NT2/D1 (cell line): Measurements from ENCODE around the gene PDGFRB.

ENCODE experiments used
- DNase-seq: peaks from one replicate; pipeline ENCODE4 v3.0.0-alpha.2; 2011; ENCODE audit warnings: low read depth, low spot score
- H3K27me3 ChIP-seq: 2 replicates; pipeline ENCODE4 v1.6.0; 2011; ENCODE audit warnings: mild to moderate bottlenecking; ENCODE audit not compliant: insufficient read length, insufficient read depth
- H3K36me3 ChIP-seq: 2 replicates; pipeline ENCODE4 v1.6.1; 2011; ENCODE audit warnings: mild to moderate bottlenecking, low read length, mixed read lengths; ENCODE audit not compliant: insufficient read depth, insufficient read length
- H3K4me1 ChIP-seq: 2 replicates; pipeline ENCODE4 v1.5.1; 2011; ENCODE audit not compliant: insufficient read depth, insufficient read length
- H3K4me3 ChIP-seq: 2 replicates; pipeline ENCODE4 v1.5.1; 2011; ENCODE audit warnings: low read depth; ENCODE audit not compliant: insufficient read length
- H3K9ac ChIP-seq: 2 replicates; pipeline ENCODE4 v1.6.0; 2011; ENCODE audit warnings: low read depth; ENCODE audit not compliant: insufficient read length
- H3K9me3 ChIP-seq: 2 replicates; pipeline ENCODE4 v1.5.1; 2011; ENCODE audit warnings: mild to moderate bottlenecking, low read length; ENCODE audit not compliant: insufficient read depth
- SUZ12 ChIP-seq: IDR thresholded peaks from 2 replicates; pipeline ENCODE4 v1.6.1; 2011; ENCODE audit not compliant: insufficient read length, insufficient read depth; ENCODE audit errors: extremely low read depth
- YY1 ChIP-seq: IDR thresholded peaks from 2 replicates; pipeline ENCODE4 v1.6.1; 2011; ENCODE audit not compliant: insufficient read length, insufficient read depth
- ZNF274 ChIP-seq: IDR thresholded peaks from 2 replicates; pipeline ENCODE4 v1.6.1; 2011; ENCODE audit warnings: mild to moderate bottlenecking, low read depth, low read length

Gene PDGFRB

DNA sequence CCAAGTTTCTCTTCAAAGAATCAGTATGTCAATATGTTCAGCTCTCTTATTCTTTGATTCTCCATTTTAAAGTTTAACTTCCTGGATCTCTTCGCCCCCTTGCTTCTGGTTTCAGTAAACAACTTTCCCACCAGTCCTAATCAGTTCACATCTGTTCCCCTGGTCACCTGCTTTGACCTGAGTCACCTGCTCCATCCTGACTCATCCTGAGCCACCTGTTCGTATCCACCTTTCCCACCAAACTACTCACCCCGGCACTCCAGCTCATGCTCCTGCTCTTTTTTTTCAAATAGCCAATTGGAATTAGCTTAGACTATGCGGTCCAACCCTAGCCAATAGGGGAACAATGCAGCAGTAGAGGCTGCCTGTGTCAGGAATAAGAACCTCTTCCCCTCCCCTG lies 45.7 kb downstream of the PDGFRB start:
- H3K36me3 ChIP-seq, result peaks cover 15% of the 10 kb centered on the region
- no peak overlapping the region for H3K4me3 ChIP-seq
- no peaks in the 10 kb centered on the region for H3K9me3 ChIP-seq
- no peak for DNase-seq
- no peaks in the 10 kb centered on the region for H3K27me3 ChIP-seq
- peaks cover 9% of the 10 kb centered on the region for H3K4me1 ChIP-seq
- no peak overlapping the region for H3K9ac ChIP-seq
- no peak for TF ChIP-seq ZNF274
- TF ChIP-seq YY1, result no peak
- no peak for TF ChIP-seq SUZ12

DNA sequence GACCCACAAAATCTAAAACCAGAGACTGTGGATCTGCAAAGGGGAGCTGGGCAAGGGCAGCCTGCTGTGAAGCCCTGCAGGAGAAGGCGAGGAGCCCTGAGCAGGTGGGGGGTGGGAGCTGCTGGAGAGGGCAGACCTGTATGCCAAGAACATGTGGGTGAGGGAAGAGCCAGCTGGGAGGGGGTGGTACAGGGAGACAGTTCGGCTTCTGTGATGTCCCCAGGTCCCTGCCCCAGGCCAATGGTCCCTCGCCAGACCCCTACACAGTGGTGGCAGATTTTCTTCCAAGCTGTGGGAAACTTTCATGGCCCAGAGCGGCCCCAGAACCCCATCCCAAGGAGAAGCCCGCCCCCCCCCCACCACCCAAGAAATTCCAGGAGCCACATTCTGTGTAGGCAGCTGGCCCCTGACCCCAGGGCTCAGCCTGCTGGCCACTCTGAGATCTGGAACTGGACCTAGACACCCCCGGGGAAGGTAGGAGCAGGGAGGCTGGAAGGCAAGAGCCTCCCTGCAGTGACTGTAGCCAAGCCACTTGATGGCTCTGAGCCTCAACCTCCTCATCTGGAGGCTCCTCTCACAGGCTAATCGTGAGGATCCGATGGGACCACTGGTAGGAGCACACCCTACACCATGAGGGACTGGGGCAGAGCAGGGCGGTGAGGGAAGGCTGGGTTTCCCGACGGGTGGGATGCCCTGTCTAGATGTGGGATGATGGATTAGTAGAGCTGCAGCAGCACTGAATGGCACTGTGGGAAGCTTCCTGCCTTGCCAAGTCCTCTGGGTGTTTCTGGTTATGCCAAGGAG lies 46.7 kb downstream of the PDGFRB start:
- Histone ChIP-seq H3K9ac (no peak overlapping the region), H3K9me3 (no peaks in the 10 kb centered on the region), H3K36me3 (peaks cover 5% of the 10 kb centered on the region), H3K27me3 (no peaks in the 10 kb centered on the region), H3K4me3 (no peak overlapping the region), H3K4me1 (peaks cover 9% of the 10 kb centered on the region)
- no peak for TF ChIP-seq YY1
- no peak for TF ChIP-seq SUZ12
- TF ChIP-seq ZNF274, result no peak
- no peak for DNase-seq

DNA sequence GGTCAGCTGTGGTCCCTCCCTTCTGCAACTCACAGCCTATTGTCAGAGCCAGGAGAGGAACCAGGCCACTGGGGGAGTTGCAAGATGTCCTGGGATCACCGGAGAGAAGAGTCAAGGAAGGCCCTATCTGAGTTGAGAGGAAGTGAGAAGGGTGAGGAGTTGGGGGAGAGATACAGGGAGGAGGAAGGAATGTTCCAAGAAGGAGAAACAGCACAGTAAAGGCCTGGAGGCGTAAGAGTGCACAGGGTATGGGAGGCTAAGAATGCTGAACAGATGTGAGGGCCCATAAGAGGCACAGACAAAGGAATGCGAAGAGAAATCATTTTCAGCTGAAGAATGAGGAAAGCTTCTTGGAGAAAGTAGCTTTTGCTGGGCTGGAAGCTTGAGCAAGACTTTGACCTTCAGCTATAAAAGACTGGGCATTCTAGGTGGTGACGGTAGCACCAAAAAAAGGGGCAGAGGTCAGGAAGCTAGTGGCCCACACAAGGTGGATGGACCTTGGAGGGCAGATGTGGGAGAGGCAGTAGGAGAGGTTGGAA lies 47.7 kb downstream of the PDGFRB start:
- Histone ChIP-seq H3K9me3 (no peaks in the 10 kb centered on the region), H3K4me3 (no peak overlapping the region), H3K9ac (no peak overlapping the region), H3K27me3 (no peaks in the 10 kb centered on the region), H3K4me1 (peaks cover 6% of the 10 kb centered on the region), H3K36me3 (no peaks in the 10 kb centered on the region)
- DNase-seq, result no peak
- TF ChIP-seq ZNF274, result no peak
- TF ChIP-seq YY1, result no peak
- no peak for TF ChIP-seq SUZ12

DNA sequence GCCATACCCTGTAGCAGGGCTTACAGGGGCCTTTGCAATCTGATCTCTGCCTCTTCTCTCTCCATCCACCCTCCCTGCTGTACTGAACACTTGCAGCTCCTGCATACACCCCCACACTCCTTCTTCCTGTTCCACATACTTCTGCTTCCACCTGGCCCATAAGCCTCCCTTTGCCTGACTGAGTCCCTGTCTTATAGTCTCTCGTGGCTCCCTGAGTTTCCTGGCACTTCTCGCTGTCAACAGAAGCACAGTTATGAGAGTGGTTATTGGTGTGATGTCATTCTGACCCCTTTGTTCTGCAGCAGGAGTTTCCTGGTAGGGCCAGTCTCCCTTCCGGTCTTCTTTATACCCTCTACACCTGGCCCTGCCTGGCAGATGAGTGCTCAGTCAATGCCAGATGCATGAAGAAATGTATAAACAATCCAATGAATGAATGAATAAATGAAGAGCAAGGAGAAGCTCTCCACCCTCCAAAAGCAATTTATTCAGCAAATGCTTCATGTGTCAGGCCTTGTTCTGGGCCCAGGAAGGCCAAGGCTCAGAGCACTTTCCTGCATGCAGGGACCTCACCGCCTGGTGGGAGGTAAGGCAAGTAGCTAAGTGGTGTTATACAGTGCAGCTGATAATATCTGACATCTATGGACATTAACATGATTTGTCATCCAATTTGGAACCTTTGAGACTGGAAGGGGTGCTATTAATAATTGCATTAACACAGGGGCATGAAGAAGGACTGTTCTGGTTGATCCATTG lies 48.8 kb downstream of the PDGFRB start:
- H3K4me3 ChIP-seq, result no peak overlapping the region
- H3K36me3 ChIP-seq, result no peaks in the 10 kb centered on the region
- peaks cover 3% of the 10 kb centered on the region for H3K4me1 ChIP-seq
- TF ChIP-seq SUZ12 (no peak), YY1 (no peak), ZNF274 (no peak)
- H3K9ac ChIP-seq, result no peak overlapping the region
- DNase-seq, result no peak
- no peaks in the 10 kb centered on the region for H3K9me3 ChIP-seq
- no peaks in the 10 kb centered on the region for H3K27me3 ChIP-seq

DNA sequence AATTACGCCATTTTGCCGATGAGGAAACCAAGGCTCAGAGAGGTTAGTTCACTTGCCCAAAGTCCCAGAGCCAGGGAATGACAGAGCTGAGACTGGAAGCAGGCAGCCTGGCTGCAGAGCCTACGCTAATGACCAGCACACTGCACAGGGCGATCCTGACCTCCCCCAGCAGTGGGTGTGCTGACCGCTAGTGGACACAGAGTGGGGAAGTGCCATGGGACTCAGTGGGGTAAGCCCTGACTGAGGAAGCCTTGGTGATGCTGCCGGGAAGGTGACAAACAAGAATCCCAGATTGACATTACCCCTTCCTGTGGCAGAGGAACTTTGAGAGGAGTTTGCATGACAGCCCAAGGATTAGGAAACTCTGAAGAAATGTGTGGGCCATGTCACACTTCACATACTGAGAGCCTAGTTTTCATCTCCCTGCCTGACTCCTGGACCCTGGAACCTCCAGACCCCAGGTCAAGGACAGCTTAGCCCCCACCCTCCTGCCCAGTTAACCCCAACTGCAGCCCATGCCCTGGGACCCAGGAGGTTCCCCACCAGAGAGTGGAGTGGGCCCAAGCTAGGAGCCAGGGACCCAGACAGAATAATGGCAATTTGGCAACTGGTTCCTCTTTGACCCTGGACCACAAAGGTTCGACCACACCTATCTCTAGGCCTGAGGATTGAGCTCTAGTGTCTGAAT lies 49.6 kb downstream of the PDGFRB start:
- H3K9me3 ChIP-seq, result no peaks in the 10 kb centered on the region
- H3K9ac ChIP-seq, result no peak overlapping the region
- no peaks in the 10 kb centered on the region for H3K36me3 ChIP-seq
- no peak for DNase-seq
- H3K4me3 ChIP-seq, result no peak overlapping the region
- TF ChIP-seq SUZ12 (no peak), ZNF274 (no peak), YY1 (no peak)
- no peaks in the 10 kb centered on the region for H3K27me3 ChIP-seq
- H3K4me1 ChIP-seq, result peaks cover 3% of the 10 kb centered on the region

DNA sequence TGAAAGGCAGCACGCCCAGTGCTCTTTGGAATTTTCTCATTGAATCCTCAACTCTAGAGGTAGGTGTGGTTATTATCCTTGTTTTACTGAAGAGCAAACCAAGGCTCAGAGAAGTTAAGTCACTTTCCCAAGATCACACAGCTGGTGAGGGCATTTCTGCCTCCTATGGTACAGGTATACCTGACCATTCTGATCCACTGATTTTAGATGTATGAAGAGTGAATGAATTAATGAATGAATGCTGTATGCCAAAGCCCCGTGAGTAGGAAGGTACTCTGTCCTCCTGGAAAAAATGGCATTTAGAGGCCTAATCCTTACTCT lies 51.1 kb downstream of the PDGFRB start:
- Histone ChIP-seq H3K27me3 (no peaks in the 10 kb centered on the region), H3K4me3 (no peak overlapping the region), H3K9ac (no peak overlapping the region), H3K36me3 (no peaks in the 10 kb centered on the region), H3K9me3 (no peaks in the 10 kb centered on the region), H3K4me1 (peaks cover 3% of the 10 kb centered on the region)
- DNase-seq, result no peak
- TF ChIP-seq SUZ12 (no peak), ZNF274 (no peak), YY1 (no peak)
